22Rv1 (cell line): Measurements from ENCODE around the gene PREX1.

Experiments
- ZFX ChIP-seq: fragments of 450-650 bp; IDR thresholded peaks from 2 replicates; pipeline ENCODE4 v1.6.1; 2017; ENCODE audit warnings: antibody characterized with exemption, borderline replicate concordance
- TF ChIP-seq, protein P1 (sequence below): fragments of 450-650 bp; IDR thresholded peaks from 2 replicates; pipeline ENCODE4 v1.5.1; 2017; ENCODE audit warnings: mild to moderate bottlenecking

DNA sequence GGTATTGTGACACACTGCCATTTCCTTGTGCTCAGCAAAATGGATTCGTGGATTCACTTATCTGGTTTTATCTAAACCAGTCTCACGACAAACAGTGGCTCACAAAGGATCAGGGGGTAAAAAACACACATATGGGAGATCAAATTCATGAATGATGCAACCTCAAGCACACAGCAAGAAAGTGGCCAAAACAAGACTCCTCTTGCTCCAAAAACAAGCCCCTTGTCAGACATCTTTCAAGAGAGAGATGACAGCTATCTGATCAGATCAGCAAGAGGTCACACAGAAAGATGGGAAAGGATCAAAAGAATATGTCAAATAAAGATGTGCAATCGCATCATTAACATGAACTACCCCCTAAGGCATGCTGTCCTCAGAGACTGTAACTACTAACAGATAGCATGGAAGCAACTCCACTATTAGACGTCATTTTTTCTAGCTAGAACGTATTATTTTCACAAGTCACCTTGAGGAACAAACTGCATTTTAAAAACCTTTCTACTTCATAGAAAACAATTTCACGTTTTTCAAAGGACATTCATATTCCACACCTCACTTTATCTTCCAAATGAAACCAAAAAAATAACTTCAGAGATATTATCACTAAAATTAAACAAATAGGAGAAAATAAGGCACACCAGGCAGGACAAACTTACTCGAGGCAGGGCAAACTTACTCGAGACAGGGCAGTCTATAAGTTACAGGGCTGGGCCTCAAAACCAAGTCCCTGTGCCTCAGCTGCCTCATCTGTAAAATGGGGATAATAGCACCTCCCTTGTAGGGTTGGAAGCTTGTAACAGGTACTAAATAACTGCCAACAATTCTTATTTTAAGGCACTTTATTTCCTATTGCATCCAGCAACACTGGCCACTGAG is 122.3 kb downstream of the PREX1 start:
- TF ChIP-seq, protein P1, sequence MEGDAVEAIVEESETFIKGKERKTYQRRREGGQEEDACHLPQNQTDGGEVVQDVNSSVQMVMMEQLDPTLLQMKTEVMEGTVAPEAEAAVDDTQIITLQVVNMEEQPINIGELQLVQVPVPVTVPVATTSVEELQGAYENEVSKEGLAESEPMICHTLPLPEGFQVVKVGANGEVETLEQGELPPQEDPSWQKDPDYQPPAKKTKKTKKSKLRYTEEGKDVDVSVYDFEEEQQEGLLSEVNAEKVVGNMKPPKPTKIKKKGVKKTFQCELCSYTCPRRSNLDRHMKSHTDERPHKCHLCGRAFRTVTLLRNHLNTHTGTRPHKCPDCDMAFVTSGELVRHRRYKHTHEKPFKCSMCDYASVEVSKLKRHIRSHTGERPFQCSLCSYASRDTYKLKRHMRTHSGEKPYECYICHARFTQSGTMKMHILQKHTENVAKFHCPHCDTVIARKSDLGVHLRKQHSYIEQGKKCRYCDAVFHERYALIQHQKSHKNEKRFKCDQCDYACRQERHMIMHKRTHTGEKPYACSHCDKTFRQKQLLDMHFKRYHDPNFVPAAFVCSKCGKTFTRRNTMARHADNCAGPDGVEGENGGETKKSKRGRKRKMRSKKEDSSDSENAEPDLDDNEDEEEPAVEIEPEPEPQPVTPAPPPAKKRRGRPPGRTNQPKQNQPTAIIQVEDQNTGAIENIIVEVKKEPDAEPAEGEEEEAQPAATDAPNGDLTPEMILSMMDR: no peak
- TF ChIP-seq ZFX: no peak
